GM12892 (cell line): ENCODE data around the gene PCBP1.

Source experiments
- POLR2A ChIP-seq: IDR thresholded peaks from 2 replicates; pipeline ENCODE4 v1.6.1; 2011; ENCODE audit warnings: low read depth, low read length, control low read depth
- POLR2AphosphoS5 ChIP-seq: IDR thresholded peaks from 2 replicates; pipeline ENCODE4 v1.6.1; 2011; ENCODE audit warnings: low read depth, low read length, control low read depth
- TAF1 ChIP-seq: IDR thresholded peaks from 2 replicates; pipeline ENCODE4 v1.6.1; 2011; ENCODE audit warnings: low read depth, mild to moderate bottlenecking, control low read depth, low read length, borderline replicate concordance

GRCh38 chr2:70069049-70069448 lies 18.2 kb upstream of the PCBP1 start:
- TF ChIP-seq TAF1 (no peak), POLR2AphosphoS5 (no peak), POLR2A (no peak; the same call in 1 of the 2 replicates)
